OCI-LY7 (cell line): ENCODE results near the gene ZDHHC1.

ENCODE experiments used
- EZH2phosphoT487 ChIP-seq: fragments of 200-600 bp; sonication (generic); IDR thresholded peaks from 2 replicates; pipeline ENCODE4 v1.6.1; 2018; ENCODE audit warnings: low read depth, borderline replicate concordance, mild to moderate bottlenecking, mixed run types, antibody characterized with exemption, low read length, moderate library complexity, mixed read lengths
- TF ChIP-seq, protein P1 (sequence below): fragments of 200-600 bp; sonication (generic); conservative IDR thresholded peaks from 2 replicates; pipeline ENCODE4 v1.5.1; 2014; ENCODE audit warnings: mild to moderate bottlenecking, antibody characterized with exemption, low read length, moderate library complexity, mixed read lengths

- TF ChIP-seq, protein P1, sequence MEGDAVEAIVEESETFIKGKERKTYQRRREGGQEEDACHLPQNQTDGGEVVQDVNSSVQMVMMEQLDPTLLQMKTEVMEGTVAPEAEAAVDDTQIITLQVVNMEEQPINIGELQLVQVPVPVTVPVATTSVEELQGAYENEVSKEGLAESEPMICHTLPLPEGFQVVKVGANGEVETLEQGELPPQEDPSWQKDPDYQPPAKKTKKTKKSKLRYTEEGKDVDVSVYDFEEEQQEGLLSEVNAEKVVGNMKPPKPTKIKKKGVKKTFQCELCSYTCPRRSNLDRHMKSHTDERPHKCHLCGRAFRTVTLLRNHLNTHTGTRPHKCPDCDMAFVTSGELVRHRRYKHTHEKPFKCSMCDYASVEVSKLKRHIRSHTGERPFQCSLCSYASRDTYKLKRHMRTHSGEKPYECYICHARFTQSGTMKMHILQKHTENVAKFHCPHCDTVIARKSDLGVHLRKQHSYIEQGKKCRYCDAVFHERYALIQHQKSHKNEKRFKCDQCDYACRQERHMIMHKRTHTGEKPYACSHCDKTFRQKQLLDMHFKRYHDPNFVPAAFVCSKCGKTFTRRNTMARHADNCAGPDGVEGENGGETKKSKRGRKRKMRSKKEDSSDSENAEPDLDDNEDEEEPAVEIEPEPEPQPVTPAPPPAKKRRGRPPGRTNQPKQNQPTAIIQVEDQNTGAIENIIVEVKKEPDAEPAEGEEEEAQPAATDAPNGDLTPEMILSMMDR = no peak
- no peak for TF ChIP-seq EZH2phosphoT487
These were observed 25.6 kb upstream of the ZDHHC1 start for GRCh38 chr16:67441907-67442306.
